ENCODE data around the gene RNF144A.
A peak's percentile ranks its signal among the peaks of the same experiment; 100 is the strongest.

Gene RNF144A

DNA sequence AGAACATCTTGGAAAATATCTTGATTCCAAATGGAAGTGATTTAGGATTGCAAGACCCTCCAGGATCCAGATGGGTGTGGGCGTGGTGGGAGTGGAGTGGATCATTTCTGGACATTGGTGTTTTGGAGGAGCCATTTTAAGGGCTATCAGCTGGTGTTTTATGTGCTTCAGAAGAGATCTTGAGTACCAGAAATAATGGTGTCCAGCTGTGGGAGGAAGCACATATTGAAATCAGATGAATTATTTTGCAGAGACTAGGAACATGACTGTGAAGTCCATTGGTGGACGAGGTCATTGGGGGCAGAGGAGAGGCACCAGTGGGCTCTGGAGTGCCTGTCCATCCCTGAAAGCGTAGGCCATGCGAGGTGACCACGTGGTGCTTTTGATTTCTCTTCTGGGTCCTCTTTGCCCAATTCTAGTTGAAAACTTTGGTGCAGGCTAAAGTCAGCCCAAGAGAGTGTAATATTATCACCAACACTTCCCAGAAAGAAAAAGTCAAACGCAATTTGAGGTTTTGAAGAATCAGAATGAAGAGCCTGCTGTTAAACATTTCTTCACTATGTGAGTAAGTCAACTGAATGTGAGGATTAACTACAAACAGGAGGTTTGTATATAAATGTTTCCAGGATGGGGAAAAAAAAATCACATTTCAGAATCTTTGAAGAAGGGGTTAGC lies 31.6 kb downstream of the RNF144A start:
- no peak for DNase-seq

DNA sequence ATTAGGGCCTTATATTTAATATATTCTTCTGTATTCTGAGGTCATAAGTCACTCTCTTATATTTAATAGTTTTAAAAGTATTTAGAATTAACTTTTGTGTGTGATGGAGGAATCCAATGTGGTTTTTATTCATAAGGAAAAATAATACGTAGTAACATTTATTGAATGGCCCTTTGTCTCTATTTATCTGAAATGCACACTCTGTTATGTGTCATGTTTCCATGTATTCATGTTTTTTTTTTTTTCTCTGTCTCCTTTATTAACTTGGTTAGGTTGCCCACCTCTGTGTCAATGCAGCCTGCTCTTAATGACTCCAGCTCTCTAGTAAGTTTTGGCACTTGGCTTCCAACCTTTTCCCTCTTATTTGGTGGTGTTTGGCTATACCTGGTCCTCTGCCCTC lies 33.8 kb downstream of the RNF144A start:
- no peak for DNase-seq

DNA sequence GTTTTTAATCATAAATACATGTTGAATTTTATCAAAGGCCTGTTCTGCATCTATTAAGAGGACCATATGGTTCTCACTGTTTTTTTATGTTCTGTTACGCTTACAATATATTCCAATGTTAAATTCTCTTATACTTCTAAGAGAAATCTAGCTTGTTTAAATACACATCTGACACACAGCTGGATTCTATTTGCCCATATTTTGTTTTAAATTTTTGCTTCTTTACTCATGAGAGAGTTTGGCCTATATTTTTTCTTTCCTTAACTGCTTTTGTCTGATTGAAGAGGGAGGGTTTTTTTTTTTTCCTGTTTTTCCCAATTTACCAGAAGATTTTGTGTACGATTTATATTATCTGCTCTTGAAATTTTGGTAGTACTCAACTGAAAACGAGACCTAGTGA lies 34.9 kb downstream of the RNF144A start:
- no peak for DNase-seq

DNA sequence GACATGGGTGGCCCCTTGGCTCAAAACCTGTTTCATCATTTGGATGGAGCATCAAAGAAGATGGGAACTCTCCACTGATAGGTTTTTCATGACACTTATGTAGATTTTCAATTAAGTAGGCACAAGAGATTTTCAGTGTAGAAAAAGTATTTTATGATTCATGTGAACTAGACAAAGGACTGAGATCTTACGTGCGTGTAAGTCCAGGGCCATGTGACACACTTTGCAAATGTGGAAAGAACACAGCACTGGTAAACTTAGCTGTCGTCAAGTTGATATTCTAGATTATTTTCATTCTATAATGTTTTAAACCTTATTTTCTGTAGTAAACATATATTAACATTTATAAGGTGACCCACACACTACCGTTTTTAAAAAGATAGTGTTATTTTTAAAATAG lies 37.4 kb downstream of the RNF144A start:
- DNase-seq: no peak

DNA sequence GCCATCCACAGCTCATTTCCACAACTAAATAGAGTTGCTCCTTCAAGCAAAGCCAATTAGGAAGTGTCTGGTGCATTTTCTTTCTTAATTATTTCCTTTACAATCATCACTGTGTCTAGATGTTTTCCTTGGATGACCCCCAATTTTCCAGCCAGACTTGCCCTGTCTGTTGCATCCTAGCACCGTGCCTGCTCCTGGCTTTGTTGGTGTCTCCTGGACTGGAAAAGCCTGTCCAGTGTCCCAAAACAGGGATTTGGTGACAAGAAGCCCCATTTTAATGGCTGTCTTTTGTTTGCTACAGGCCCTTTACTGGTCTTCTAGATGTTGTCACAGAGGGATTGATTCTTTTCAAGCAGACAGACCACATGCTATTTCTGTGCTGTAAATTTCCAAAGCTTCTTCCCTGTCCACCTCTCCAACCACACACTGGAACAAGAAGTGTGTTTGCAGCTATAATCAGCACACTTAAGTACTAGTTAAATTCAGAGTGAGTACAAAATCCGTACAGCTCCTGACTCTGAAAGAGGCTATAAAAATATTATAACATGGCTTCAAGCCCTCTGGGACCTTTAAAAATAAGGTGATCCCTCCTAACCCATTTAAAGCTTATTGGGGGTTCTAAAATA lies 38.4 kb downstream of the RNF144A start:
- no peak for DNase-seq

DNA sequence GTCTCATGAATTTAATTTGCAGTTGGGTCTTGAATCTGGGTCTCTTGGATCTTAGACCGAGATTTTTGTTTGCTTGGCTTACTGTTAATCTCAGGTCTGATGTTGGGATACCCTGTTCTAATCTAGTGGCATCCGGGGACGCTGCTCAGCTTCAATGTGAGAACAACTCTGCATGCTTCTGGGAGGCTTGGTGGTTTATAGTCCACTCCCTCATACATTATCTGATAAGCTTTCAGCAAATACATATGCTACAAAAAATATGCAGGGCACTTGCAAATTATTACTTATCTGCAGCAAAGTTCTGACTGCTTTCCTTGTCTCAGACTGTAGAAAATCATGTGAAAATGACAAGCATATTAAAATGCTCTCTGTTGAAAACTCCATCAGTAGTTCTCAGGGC lies 39.4 kb downstream of the RNF144A start:
- no peak for DNase-seq

DNA sequence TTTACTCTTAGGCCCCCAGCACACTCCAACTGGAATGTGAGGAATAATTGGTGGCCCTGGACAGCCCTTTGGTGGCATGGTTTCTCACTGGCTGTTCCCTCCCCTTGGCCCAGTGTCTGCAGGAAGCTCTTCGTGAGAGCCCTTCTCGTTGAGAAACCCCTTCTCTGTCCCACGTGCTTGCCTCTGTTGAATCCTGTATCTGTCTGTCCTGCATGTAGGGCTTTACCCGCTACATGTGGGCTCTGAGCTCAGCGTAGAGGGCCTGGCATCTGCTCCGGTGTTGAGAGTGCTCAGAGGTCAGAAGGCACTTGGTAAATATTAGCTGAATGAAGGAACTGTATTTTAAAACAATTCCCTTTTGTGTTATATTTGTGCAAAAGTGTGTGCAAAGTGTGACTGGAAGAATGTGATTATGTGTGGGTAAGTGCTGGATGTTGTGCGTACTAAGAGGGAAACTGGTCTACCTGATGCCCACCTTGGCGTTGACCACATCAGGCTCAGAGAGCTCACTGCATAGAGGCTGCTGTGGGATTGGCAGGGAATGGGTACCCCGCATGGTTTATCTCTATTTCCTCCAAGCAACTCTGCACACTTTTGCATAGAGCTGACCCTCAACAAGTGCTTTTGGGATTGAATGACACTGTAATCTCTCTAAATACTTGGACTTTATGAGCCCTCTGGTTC lies 40.0 kb downstream of the RNF144A start:
- no peak for DNase-seq

DNA sequence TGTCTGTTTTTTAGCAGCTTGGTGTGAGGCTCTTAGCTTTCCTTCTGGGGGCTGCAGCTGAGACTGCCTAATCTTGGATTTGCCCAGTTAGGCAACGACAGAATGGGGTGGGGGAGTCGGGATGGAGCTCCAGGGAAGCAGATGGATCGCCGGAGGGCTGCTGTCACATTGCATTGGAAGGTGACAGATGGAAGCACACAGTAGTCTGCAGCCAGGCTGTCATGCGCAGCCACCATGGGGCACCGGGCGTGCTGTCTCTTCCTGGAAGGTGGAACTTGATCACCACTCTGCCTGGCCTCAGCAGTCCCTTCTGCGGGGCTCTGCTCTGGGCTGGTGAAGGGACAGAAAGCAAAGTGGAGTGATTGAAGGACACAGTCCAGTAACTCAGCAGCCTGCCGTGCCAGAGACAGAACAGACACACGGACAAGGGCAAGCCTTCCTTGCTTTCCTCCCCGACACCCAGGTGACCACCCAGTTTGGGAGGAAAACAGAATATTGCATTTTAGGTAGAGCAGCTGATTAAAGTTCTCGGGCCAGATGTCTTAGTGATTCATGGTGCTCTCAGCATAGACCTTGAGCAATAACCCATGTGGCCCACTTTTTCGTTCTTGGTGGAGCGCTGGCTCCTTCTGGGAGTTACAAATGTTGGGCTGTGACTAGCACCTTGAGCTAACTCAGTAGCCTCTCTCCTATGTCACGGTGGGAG lies 40.9 kb downstream of the RNF144A start:
- DNase-seq: no peak

DNA sequence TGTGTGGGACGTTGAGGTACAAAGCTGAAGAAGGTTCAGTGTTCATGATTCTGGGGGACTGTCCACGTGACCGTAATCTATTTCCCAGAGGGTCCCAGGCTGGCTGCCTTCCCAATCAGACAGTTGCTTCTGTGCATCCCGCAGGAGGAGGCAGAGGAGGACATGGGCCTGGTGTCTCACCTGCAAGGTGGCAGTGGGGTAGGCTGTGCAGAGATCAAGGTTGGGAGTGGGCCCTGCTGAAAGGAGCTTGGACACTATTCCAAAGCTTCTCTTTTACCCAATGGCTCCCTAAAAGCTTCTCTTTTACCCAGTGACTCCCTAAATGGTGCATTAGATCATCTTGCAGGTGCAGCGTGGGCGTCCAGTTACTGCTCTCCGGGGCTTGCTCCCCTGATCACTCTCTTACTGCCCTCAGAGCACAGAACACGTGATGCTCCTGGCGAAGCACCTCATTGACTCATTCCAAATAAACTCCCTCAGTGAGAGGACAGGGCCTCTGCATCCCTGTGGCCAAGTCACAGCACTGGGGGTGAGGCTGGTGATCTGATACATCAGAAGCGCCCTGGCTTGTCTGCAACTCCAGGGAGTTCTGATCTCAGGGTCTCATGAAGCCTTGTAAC lies 41.5 kb downstream of the RNF144A start:
- DNase-seq: no peak

DNA sequence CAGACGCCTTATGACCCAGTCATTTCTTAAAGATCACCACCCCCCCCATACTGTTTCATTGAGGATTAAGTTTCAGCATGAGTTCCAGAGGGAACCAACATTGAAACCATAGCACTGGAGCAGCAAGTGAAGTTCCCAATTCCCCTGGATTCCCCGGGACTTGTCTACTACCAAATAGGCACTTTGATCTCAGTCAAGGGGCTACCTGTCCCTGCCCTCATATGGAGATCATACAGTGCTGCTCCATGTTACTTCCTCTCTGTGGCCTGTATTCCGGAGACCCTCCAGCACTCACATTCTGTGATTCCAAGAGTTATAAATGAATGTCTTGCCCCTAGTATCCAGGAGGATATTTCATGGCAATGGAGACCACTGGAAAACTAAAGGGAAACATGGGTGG lies 42.5 kb downstream of the RNF144A start:
- no peak for DNase-seq

DNA sequence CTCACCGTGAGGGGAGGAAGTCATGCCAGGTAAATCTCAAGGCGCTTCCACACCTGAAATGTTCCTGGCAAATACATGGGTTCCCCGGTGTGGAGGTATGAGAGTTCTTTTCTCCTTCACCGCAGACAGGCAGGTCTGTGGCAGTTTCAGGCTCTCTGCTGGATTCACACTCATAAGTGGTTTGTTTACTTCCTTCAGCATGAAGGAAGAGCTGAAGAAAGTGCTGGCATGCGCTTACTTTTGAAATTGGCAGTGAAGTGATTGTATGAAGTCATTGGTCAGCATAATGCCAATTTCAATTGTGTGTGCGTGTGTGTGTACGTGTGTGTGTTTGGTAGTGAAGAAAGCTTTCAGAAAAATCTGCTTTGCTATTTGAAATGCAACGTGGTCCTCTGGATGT lies 43.4 kb downstream of the RNF144A start:
- DNase-seq: no peak

DNA sequence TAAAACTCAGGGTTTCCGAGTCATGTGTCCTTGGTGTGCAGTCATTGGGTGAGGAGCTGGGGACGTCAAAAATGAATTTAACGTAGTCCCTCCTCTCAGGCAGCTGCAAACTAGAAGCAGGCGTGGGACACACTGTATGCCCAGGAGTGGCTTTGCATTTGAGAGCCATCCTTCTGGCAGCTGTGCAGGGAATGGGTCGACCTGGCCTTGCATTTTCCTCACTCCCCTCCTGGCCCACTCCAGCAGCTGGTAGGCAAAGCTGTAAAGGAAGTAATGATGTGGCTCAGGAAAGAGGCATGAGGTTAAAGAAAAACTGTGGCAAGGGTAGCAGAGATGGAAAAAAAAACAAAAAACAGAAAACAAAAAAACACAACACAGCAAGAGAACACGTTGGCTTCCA lies 46.5 kb downstream of the RNF144A start:
- DNase-seq: no peak

DNA sequence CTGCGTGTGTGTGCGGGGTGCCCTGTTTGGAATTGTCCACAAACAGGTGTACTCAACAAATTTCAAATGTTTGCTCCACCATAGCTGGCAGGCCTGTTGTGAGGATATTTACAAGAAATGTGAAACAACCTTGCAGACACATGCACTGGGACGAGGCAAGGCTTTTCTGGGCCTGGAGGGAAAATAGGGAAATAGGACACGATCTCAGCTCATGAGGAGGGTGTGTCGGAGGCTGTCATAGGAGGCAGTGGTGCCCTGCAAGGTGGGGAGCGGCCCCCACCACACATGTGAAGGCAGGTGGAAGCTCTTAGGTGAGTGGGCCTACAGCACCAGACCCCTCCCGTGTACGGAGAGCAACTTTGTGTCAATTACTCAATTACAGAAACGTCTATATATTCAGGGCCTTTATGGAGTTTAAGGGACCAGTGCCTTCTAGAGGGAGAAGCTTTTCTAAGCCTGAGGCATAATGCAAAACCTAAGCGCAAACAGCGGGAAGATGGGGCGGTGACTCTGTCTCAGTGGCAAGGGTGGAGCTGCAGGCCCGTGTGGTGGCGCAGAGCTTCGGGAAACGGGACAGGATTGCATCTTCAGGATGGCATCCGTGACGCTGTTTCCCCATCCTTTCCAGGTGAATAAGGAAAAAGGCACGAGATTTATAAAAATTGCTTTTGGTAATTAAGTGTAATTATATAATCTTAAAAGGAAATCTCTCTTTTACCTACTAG lies 48.0 kb downstream of the RNF144A start:
- DNase-seq: peak in 1 of 2 experiments; percentile 10

DNA sequence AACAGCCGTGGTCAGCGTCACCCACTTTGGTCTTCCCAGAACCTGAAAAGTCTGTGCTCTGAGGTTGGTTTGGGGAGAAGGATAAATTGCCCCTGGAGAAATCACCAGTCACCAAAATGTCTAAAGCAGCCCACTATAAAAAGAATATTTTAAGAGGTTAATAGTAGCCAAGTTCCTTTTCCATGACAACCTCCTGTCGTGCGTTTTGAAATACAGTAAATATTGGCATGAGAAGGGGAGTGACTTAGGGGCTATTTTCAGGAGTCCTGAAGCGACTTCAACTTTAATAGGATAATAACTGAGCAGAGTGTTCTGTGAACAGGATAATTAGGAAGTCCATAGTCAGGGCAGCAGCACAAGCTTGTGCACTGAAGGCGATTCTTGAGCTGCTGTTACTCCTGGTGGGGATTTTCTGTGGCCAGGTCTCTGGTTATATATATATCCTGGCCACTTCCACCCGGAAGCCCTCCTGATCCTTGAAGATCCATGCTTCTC lies 49.3 kb downstream of the RNF144A start:
- no peak for DNase-seq

DNA sequence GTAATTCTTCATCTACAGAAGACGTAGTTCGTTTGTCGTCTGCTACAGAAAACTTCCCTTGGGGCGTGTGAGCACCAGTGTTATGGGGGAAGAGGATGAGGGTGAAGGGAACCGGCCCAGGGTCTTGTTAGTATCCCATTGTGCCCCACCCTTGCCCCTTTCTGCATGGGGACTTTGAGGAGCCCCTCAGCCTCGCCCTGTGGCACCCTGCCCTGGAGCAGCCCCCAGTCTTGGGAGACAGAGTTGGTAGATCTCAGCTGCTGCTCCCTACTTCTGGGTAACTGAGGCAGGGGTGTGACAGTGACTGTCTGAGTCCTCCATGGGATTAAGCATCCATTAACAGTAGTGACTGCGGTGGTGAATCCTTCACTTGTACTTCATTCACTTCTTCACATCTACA lies 50.1 kb downstream of the RNF144A start:
- DNase-seq: no peak

DNA sequence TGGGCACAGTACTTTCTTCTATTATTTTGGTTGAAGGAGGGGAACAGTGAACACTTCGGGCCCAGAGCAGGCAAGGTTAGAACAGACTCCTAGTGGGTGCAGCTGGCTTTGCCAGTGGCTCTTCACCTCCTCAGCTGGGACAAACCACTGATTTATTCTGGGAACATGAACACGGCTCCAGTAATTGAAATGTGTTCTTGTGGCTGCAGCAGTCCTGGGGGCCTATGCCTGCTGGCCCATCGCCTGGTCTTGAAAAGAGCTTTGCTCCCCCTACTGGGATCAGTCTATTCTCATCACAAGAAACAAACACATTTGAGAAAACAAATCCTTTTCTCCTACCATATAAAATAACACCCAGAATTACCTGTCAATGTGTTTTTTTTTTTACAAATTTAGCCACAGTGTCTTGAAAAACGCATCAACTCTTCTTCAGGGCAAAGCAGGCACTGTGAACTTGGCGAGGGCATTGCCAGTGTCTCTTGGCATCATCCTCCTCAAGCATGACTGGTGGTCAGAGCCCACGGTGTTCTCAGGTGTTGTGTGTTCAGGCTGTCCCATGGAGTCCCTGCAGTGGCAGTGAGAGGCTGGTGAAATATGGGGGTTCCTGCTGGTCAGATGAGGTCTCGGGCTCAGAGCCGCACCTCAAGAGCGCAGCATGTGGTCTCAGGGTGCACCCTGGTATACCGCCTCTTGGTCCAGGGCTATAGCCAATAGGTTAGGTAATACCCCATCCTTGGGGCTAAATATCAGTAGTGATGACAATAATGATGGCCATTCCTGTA lies 51.3 kb downstream of the RNF144A start:
- no peak for DNase-seq

DNA sequence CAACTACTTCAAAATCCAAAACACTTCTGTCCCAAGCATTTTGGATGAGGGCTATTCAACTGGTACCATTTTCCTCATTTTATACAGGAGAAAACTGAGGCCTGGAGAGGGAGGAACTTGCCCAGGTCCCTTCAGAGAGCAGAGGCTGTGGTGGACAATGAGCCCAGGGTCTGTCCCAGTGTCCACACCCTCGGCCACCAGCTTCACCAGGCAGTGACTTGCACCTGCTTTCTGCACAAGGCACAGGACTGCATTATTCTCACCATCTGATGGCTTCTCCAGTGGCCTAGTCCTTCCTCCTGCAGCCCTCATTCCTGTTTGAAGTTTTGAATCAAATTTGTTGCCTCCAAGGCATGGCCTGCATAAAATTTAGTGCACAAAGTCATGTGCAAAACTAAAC lies 53.3 kb downstream of the RNF144A start:
- DNase-seq: no peak

DNA sequence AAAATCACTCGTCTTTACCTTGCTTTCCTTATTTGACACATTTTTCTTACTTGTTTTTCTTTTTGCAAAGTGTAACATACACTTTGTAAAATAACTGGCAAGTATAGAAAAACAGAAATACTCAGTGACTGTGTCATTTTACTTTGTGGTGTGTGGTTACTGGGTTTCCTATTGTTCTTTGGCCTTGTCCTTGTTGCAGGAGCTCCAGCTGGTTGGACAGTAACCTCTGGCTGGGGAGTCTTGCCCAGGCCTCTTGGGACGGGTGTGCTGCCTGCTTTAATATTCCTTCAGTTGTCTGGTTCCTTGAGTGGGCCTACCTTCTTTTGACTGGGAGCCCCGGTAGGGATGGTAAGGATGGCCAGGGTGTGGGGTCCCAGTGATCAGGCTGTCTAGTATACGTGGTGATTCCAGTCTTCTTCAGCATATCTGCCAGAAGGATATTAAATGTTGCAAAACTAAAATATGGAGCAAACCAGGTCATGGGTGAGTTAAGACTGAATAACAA lies 53.8 kb downstream of the RNF144A start:
- DNase-seq: no peak

DNA sequence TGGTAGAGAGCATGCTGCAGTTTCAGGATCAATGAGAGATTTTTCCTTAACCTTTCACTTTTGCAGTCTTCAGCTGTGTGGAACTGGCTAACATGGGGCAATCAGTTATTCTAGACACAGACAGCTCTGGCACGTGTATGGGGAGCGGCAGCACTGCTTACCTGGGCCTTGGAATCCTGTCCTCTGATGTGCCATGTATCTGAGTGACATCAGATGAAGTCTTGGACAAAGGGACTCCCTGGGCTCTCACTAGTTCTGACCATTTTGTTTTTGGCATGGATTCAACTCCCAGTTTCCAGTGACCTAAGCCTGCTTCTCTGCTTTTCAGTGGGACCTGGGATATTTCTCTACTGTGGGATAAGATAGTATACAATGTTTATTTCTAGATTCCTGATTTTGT lies 54.3 kb downstream of the RNF144A start:
- DNase-seq: no peak

DNA sequence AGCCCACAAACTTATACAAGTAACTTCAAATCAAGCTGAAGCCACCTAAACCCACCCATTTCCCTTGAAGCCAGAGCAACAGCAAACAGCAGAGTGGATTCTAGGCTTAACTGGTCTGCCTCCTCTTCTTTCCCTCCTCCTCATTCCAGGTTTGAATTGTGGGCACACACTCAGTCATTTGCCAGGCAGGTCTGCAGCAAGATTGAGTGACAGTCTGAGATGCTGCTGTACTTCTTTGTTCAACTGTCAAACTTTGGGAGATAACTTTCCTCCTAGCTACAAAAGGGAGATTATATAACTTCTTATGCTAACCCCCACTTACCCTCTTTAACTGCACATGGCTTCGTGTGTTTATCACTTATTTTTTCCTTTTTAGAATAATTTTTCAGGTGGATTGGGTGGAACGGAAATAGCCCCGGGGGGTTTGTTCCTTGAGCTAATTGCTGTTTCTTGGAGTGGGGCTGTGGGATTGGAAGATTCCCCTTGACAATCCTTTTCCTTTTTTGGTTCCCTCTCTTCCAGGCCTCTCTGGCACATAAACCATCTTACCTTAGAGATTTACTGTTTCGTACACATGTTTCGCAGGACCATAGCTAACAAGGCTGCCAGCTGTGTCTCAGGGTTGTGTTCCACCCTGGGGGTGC lies 55.0 kb downstream of the RNF144A start:
- no peak for DNase-seq

All from NCI-H526 (cell line).